ENCODE measurements around the gene AFAP1L1. TPM values are rescaled to one million over a fixed set of nuclear protein-coding genes. Genes with fewer than 3 reads are reported as not detected.

The AFAP1L1 gene
- total and polyA plus RNA-seq, 2 donors (not counting 3 experiments of a cell fraction or from before 2014, with no cell fraction given) = 7.9 to 73.2 TPM

DNA sequence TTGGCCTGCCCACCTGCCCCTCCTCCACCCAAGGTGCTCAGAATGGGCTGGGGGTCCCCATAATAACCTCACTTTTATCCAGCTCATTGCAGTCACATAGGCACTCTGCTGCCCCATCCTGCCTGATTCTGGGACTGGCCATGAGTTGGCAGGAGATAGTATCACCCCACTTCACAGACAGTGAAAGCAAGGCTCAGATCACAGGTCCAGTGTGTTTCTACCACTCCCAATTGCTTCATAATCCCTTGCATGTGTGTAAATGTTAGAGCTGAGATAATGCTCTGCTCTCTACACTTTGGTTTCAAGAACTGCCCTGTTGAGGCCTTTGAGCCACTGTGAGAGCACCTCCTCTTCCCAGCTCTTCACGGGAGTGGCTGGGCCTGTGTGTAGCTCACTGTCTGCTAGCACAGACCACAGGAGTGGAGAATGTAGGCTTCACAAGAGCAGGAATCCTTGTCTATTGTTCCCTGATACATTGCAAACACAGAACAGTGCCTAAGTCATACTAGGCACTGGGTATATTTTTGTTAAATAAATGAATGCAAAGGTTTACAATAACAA, 94.6 kb downstream of the AFAP1L1 start:
- H3K9me3 ChIP-seq (replicated peaks; ENCODE audit: control insufficient read depth, insufficient read depth, low read length) = no peaks in the 10 kb centered on the region
- no peaks in the 10 kb centered on the region for H3K9me1 ChIP-seq (replicated peaks; ENCODE audit: control insufficient read depth, extremely low read depth, insufficient read depth, low read length)
- no peak overlapping the region for H3K4me2 ChIP-seq (ENCODE audit: insufficient read depth, low read length)
- H4K20me1 ChIP-seq (replicated peaks; ENCODE audit: control insufficient read depth, extremely low read depth, insufficient read depth, low read length) = no peaks in the 10 kb centered on the region
- no peak overlapping the region for H3K27ac ChIP-seq (ENCODE audit: insufficient read depth, low read depth, low read length)
- no TSS peak for BruUV-seq (replicated peaks)
- no peaks in the 10 kb centered on the region for H3K27me3 ChIP-seq (ENCODE audit: control insufficient read depth in 2 of 2, insufficient read depth in 2 of 2, low read length in 2 of 2)
- H3K4me3 ChIP-seq (replicated peaks in 1 of 3; ENCODE audit: insufficient read depth in 1 of 3, low read depth in 1 of 3, low read length in 3 of 3) = no peak overlapping the region
- no peak overlapping the region for H3K9ac ChIP-seq (replicated peaks; ENCODE audit: extremely low read depth, insufficient read depth, low read length)
- intact Hi-C loops (cut with micrococcal nuclease) (no loop called here), dilution Hi-C loops (cut with MboI; ENCODE audit: extremely low pct_ligation_motif_present, low sequenced_read_pairs) (no loop called here)
- no peaks in the 10 kb centered on the region for H3K36me3 ChIP-seq (ENCODE audit: control insufficient read depth in 2 of 2, extremely low read depth in 1 of 2, insufficient read depth in 2 of 2, low read length in 2 of 2)
- H3K79me2 ChIP-seq (ENCODE audit: control insufficient read depth, insufficient read depth, low read length) = no peaks in the 10 kb centered on the region
- ChIA-PET CTCF (interaction anchor here (0.9 to 5.7 kb wide), 21 partner anchors 9 to 252 kb away, joined by 3 to 131 read pairs (median 12); partner anchors contain the start of genes GRPEL2, IL17B and PCYOX1L), POLR2A (no interaction called here)
- DNase-seq (ENCODE audit: low read depth, low spot score) (no peak), FAIRE-seq (no peak)
- no peaks in the 10 kb centered on the region for H3K4me1 ChIP-seq (ENCODE audit: control insufficient read depth, extremely low read depth, insufficient read depth, low read length)
- no peak overlapping the region for H2AFZ ChIP-seq (ENCODE audit: low read depth, low read length)
- TF ChIP-seq POLR2A (IDR thresholded peaks at IDR 0.05; ENCODE audit: low read depth, low read length) (no peak), FOS (IDR thresholded peaks at IDR 0.05; ENCODE audit: borderline replicate concordance, insufficient read depth, low read length) (no peak), EZH2 (IDR thresholded peaks at IDR 0.05; ENCODE audit: borderline replicate concordance, low read depth, low read length, severe bottlenecking) (no peak), MYC (IDR thresholded peaks at IDR 0.05; ENCODE audit: low read depth, low read length) (no peak), MAX (IDR thresholded peaks at IDR 0.05; ENCODE audit: insufficient read depth, insufficient read length) (no peak), JUN (IDR thresholded peaks at IDR 0.05; ENCODE audit: borderline replicate concordance, insufficient read depth, insufficient read length, low read depth) (no peak), POLR2AphosphoS5 (IDR thresholded peaks at IDR 0.05; ENCODE audit: insufficient read depth, low read depth, low read length) (no peak)
